HCT116 (cell line): ENCODE measurements around the gene SEMA7A. TPM values are rescaled to one million over a fixed set of nuclear protein-coding genes. Genes with fewer than 3 reads are reported as not detected.

Experiments used
- ATAC-seq: fragments of 200-7000 bp; cut with Tn5 transposase; 2 replicates; pipeline ENCODE4 v1.9.1; 2020; ENCODE audit warnings: mild to moderate bottlenecking, moderate library complexity
- BruUV-seq: library from RNA; stranded (reverse); fragments of 400-500 nt; replicated peaks from 2 replicates; lab custom pipeline; 2021; lab: Mats Ljungman, UMichigan
- CTCF ChIA-PET: fragments of 300-600 bp; sonication (Branson Sonifier 250); formaldehyde crosslinking; loops from one replicate; lab custom pipeline; 2021; ENCODE audit warnings: antibody characterized with exemption; lab: Charles Lee
- POLR2A ChIA-PET: fragments of 300-600, 350-600 bp; sonication (Branson Sonifier 250); formaldehyde crosslinking; loops from one replicate; lab custom pipeline; 2021; ENCODE audit warnings: antibody characterized with exemption; lab: Charles Lee
- RAD21 ChIA-PET, 2 experiments: fragments of 300-600 bp; sonication (Branson Sonifier 250); formaldehyde crosslinking; loops; one replicate each; lab custom pipeline; 2023; ENCODE audit warnings: low total read pairs in 2 of 2; ENCODE audit not compliant: uncharacterized antibody in 2 of 2, unreplicated experiment in 2 of 2, low non-redundant PET in 1 of 2; lab: Charles Lee
- DNase-seq: peaks from one replicate; pipeline ENCODE4 v3.0.0-alpha.2; 2010; ENCODE audit warnings: low read depth, low spot score
- H2AFZ ChIP-seq: fragments of 200-600 bp; shearing (Covaris generic), sonication (generic); 2 replicates; pipeline ENCODE4 v1.6.1; 2017; ENCODE audit warnings: low read depth, mixed run types, mixed read lengths, antibody characterized with exemption, low read length; ENCODE audit not compliant: poor library complexity, severe bottlenecking
- H3K27ac ChIP-seq: 2 replicates; pipeline ENCODE4 v1.5.1; 2012; ENCODE audit warnings: low read depth, low read length
- H3K27me3 ChIP-seq: fragments of 200-600 bp; sonication (generic); 2 replicates; pipeline ENCODE4 v1.6.1; 2016; ENCODE audit warnings: mixed run types, low read length, mixed read lengths; ENCODE audit not compliant: insufficient read depth
- H3K36me3 ChIP-seq, 2 experiments: fragments of 200-500 bp in 1 of 2; fragments of 200-600 bp in 1 of 2; sonication (Bioruptor generic) in 1 of 2; sonication (generic) in 1 of 2; 2 replicates each; pipeline versions ENCODE4 v1.5.1 to v1.6.1; 2014 to 2016; ENCODE audit warnings: low read length in 2 of 2, inconsistent platforms in 1 of 2, mixed read lengths in 1 of 2, mixed run types in 1 of 2; ENCODE audit not compliant: insufficient read depth in 2 of 2, control insufficient read depth in 1 of 2
- H3K4me1 ChIP-seq, 2 experiments: fragments of 200-600 bp in 1 of 2; sonication (generic) in 1 of 2; 2 replicates each; pipeline versions ENCODE4 v1.5.1 to v1.6.1; 2012 to 2017; ENCODE audit warnings: low read length in 2 of 2, inconsistent platforms in 1 of 2, mild to moderate bottlenecking in 1 of 2, mixed read lengths in 1 of 2, mixed run types in 1 of 2, moderate library complexity in 1 of 2; ENCODE audit not compliant: insufficient read depth in 2 of 2, control insufficient read depth in 1 of 2
- H3K4me2 ChIP-seq: fragments of 200-600 bp; sonication (generic); 2 replicates; pipeline ENCODE4 v1.6.1; 2017; ENCODE audit warnings: mixed run types, low read length, mixed read lengths
- H3K4me3 ChIP-seq, 2 experiments: fragments of 200-600 bp in 1 of 2; sonication (generic) in 1 of 2; replicated peaks in 1 of 2; 2 replicates each; pipeline ENCODE4 v1.5.1; 2011 to 2016; ENCODE audit warnings: low read length in 2 of 2, control low read depth in 1 of 2, low read depth in 1 of 2, mild to moderate bottlenecking in 1 of 2, mixed read lengths in 1 of 2, mixed run types in 1 of 2
- H3K79me2 ChIP-seq: fragments of 200-600 bp; sonication (generic); 2 replicates; pipeline ENCODE4 v1.6.1; 2017; ENCODE audit warnings: mild to moderate bottlenecking, mixed run types, low read length, moderate library complexity, mixed read lengths; ENCODE audit not compliant: insufficient read depth
- H3K9ac ChIP-seq: fragments of 200-600 bp; sonication (generic); 2 replicates; pipeline ENCODE4 v1.6.1; 2016; ENCODE audit warnings: low read length, mixed read lengths
- H3K9me2 ChIP-seq: fragments of 200-600 bp; sonication (generic), shearing (Covaris generic); 2 replicates; pipeline ENCODE4 v1.6.1; 2017; ENCODE audit warnings: mixed run types, mild to moderate bottlenecking, moderate library complexity; ENCODE audit not compliant: insufficient read depth
- H3K9me3 ChIP-seq, 2 experiments: fragments of 200-500 bp in 1 of 2; fragments of 200-600 bp in 1 of 2; sonication (Bioruptor generic) in 1 of 2; sonication (generic) in 1 of 2; 2 replicates each; pipeline ENCODE4 v1.6.1; 2014 to 2017; ENCODE audit warnings: low read length in 2 of 2, mixed read lengths in 2 of 2, inconsistent platforms in 1 of 2, low read depth in 1 of 2, mild to moderate bottlenecking in 1 of 2, mixed run types in 1 of 2, moderate library complexity in 1 of 2; ENCODE audit not compliant: control insufficient read depth in 1 of 2, insufficient read depth in 1 of 2
- H4K20me1 ChIP-seq: fragments of 200-600 bp; sonication (generic), shearing (Covaris generic); 2 replicates; pipeline ENCODE4 v1.6.1; 2017; ENCODE audit warnings: mixed run types, mild to moderate bottlenecking, moderate library complexity; ENCODE audit not compliant: insufficient read depth
- CEBPB ChIP-seq: IDR thresholded peaks from 2 replicates; pipeline ENCODE4 v1.6.1; 2012; ENCODE audit warnings: low read depth
- ELF1 ChIP-seq: IDR thresholded peaks from 2 replicates; pipeline ENCODE4 v1.6.1; 2012; ENCODE audit warnings: low read depth, borderline replicate concordance
- JUND ChIP-seq: IDR thresholded peaks from 2 replicates; pipeline ENCODE4 v1.6.1; 2012
- POLR2AphosphoS5 ChIP-seq: IDR thresholded peaks from 2 replicates; pipeline ENCODE4 v1.6.1; 2011; ENCODE audit warnings: mild to moderate bottlenecking, low read depth, low read length, moderate library complexity
- TCF7L2 ChIP-seq: IDR thresholded peaks from 2 replicates; pipeline ENCODE4 v1.7.0; 2011; ENCODE audit warnings: borderline replicate concordance, inconsistent platforms; ENCODE audit not compliant: insufficient read depth, insufficient read length; ENCODE audit errors: extremely low read depth
- YY1 ChIP-seq: IDR thresholded peaks from 2 replicates; pipeline ENCODE4 v1.6.1; 2011; ENCODE audit warnings: low read length, low read depth, moderate library complexity, mild to moderate bottlenecking; ENCODE audit not compliant: insufficient replicate concordance; ENCODE audit errors: extremely low read depth
- ZFX ChIP-seq: fragments of 450-650 bp; IDR thresholded peaks from 2 replicates; pipeline ENCODE4 v1.6.1; 2017
- ZNF274 ChIP-seq: fragments of 200-500 bp; sonication (Bioruptor generic); IDR thresholded peaks from 2 replicates; pipeline ENCODE4 v1.6.1; 2014; ENCODE audit warnings: mild to moderate bottlenecking, low read depth, low read length, inconsistent platforms
- intact Hi-C: fragments of 100-400 bp; cut with micrococcal nuclease; formaldehyde crosslinking; loops from 2 replicates; pipeline ENCODE4 v1.10.0; 2022
- total RNA-seq: library from RNA; stranded (reverse); gene quantifications from one replicate; pipeline ENCODE4 v1.2.1, GENCODE V29; 2021; ENCODE audit not compliant: unreplicated experiment
- TF ChIP-seq, protein P1 (sequence below), 3 experiments: fragments of 200-600 bp in 1 of 3; sonication (generic) in 1 of 3; IDR thresholded peaks in 2 of 3; conservative IDR thresholded peaks in 1 of 3; 2 replicates each; pipeline ENCODE4 v1.5.1; 2012 to 2017; ENCODE audit warnings: low read depth in 2 of 3, low read length in 2 of 3, antibody characterized with exemption in 1 of 3, borderline replicate concordance in 1 of 3, control low read depth in 1 of 3, mild to moderate bottlenecking in 1 of 3, mixed read lengths in 1 of 3, mixed run types in 1 of 3, moderate library complexity in 1 of 3; ENCODE audit not compliant: insufficient read depth in 1 of 3
- TF ChIP-seq, protein P2 (sequence below): IDR thresholded peaks from 2 replicates; pipeline ENCODE4 v1.6.1; 2012; ENCODE audit warnings: low read depth

Gene SEMA7A
- total RNA-seq, 1 experiment from 2014 or later: 13.8 TPM

DNA sequence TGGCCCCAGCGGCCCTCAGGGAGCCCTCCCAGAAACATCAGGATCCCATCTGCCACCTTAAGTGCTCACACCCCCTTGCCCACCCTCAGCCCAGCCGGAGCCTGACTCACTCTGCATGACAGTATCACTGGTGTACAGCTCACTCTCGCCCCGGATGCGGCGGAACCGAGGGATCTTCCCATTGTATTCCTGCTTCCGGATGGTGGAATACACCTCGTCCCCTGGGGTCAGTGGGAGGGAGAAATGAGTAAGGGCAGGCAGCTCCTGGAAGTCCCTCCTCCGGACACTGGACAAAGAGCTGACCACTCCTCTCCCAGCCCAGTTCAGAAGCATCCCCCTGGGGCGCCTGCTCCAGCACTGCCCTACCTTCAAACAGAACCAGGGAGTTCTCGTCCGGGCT, 16.5 kb downstream of the SEMA7A start:
- H3K9me3 ChIP-seq: no peaks in the 10 kb centered on the region
- H3K27ac ChIP-seq: no peak overlapping the region
- intact Hi-C loops: no loop called here
- H3K36me3 ChIP-seq: peaks cover 0 to 35% of the 10 kb centered on the region in 2 experiments; a peak in 2 of 4 replicates
- no TSS peak for BruUV-seq
- no peak overlapping the region for H2AFZ ChIP-seq
- H3K79me2 ChIP-seq: peaks cover 52% of the 10 kb centered on the region
- TF ChIP-seq TCF7L2 (no peak), ELF1 (no peak), ZNF274 (no peak), JUND (no peak), POLR2AphosphoS5 (no peak), YY1 (no peak), CEBPB (no peak), ZFX (no peak)
- TF ChIP-seq, protein P1, sequence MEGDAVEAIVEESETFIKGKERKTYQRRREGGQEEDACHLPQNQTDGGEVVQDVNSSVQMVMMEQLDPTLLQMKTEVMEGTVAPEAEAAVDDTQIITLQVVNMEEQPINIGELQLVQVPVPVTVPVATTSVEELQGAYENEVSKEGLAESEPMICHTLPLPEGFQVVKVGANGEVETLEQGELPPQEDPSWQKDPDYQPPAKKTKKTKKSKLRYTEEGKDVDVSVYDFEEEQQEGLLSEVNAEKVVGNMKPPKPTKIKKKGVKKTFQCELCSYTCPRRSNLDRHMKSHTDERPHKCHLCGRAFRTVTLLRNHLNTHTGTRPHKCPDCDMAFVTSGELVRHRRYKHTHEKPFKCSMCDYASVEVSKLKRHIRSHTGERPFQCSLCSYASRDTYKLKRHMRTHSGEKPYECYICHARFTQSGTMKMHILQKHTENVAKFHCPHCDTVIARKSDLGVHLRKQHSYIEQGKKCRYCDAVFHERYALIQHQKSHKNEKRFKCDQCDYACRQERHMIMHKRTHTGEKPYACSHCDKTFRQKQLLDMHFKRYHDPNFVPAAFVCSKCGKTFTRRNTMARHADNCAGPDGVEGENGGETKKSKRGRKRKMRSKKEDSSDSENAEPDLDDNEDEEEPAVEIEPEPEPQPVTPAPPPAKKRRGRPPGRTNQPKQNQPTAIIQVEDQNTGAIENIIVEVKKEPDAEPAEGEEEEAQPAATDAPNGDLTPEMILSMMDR (IDR thresholded peaks at IDR 0.05 in 2 of 3, conservative IDR thresholded peaks at IDR 0.05 in 1 of 3; ENCODE audit: borderline replicate concordance in 1 of 3, insufficient read depth in 1 of 3, low read depth in 2 of 3, low read length in 2 of 3): no peak
- TF ChIP-seq, protein P2, sequence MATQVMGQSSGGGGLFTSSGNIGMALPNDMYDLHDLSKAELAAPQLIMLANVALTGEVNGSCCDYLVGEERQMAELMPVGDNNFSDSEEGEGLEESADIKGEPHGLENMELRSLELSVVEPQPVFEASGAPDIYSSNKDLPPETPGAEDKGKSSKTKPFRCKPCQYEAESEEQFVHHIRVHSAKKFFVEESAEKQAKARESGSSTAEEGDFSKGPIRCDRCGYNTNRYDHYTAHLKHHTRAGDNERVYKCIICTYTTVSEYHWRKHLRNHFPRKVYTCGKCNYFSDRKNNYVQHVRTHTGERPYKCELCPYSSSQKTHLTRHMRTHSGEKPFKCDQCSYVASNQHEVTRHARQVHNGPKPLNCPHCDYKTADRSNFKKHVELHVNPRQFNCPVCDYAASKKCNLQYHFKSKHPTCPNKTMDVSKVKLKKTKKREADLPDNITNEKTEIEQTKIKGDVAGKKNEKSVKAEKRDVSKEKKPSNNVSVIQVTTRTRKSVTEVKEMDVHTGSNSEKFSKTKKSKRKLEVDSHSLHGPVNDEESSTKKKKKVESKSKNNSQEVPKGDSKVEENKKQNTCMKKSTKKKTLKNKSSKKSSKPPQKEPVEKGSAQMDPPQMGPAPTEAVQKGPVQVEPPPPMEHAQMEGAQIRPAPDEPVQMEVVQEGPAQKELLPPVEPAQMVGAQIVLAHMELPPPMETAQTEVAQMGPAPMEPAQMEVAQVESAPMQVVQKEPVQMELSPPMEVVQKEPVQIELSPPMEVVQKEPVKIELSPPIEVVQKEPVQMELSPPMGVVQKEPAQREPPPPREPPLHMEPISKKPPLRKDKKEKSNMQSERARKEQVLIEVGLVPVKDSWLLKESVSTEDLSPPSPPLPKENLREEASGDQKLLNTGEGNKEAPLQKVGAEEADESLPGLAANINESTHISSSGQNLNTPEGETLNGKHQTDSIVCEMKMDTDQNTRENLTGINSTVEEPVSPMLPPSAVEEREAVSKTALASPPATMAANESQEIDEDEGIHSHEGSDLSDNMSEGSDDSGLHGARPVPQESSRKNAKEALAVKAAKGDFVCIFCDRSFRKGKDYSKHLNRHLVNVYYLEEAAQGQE: no peak
- H3K4me2 ChIP-seq: no peak overlapping the region
- no peak overlapping the region for H3K4me3 ChIP-seq
- no peaks in the 10 kb centered on the region for H3K27me3 ChIP-seq
- no peak overlapping the region for H3K9ac ChIP-seq
- DNase-seq (no peak), ATAC-seq (no peak)
- POLR2A ChIA-PET: interaction anchor here (0.7 kb wide), 1 partner anchor 16 kb away, joined by 4 read pairs; no protein-coding TSS in a partner anchor
- RAD21 ChIA-PET: no interaction called here
- no peaks in the 10 kb centered on the region for H3K9me2 ChIP-seq
- H4K20me1 ChIP-seq: no peaks in the 10 kb centered on the region
- CTCF ChIA-PET: no interaction called here
- H3K4me1 ChIP-seq: peaks cover 40 to 45% of the 10 kb centered on the region in 2 experiments
